Measurements from ENCODE around the gene FOXJ3. TPM values are rescaled to one million over a fixed set of nuclear protein-coding genes. Genes with fewer than 3 reads are reported as not detected.

FOXJ3 gene
- total and polyA plus RNA-seq, 2 of the 13 experiments (the other 11 are each of a cell fraction or from before 2014, with no cell fraction given) = 16.6 to 48.5 TPM

- TF ChIP-seq NR2F1 (CRISPR knock-in tag; IDR thresholded peaks at IDR 0.05) (no peak), ZNF629 (CRISPR knock-in tag; conservative IDR thresholded peaks at IDR 0.05) (no peak), MAFF (IDR thresholded peaks at IDR 0.05; ENCODE audit: low read depth, low read length) (no peak), ZNF160 (CRISPR knock-in tag; IDR thresholded peaks at IDR 0.05) (no peak), HDAC2 (CRISPR knock-in tag; IDR thresholded peaks at IDR 0.05) (peak; percentile 50; the same call in 1 of the 2 replicates), KLF9 (CRISPR knock-in tag; IDR thresholded peaks at IDR 0.05; ENCODE audit: low read depth) (no peak), ISL2 (CRISPR knock-in tag; IDR thresholded peaks at IDR 0.05) (0 out of 2 replicates have a peak, but pooled peaks have one; percentile 44), NFE2 (CRISPR knock-in tag; IDR thresholded peaks at IDR 0.05) (no peak), ZZZ3 (CRISPR knock-in tag; IDR thresholded peaks at IDR 0.05; ENCODE audit: borderline replicate concordance) (no peak), GLI4 (CRISPR knock-in tag; IDR thresholded peaks at IDR 0.05; ENCODE audit: borderline replicate concordance) (no peak), ZNF513 (CRISPR knock-in tag; conservative IDR thresholded peaks at IDR 0.05) (no peak), ZNF235 (CRISPR knock-in tag; IDR thresholded peaks at IDR 0.05; ENCODE audit: borderline replicate concordance) (no peak), ZSCAN12 (CRISPR knock-in tag; IDR thresholded peaks at IDR 0.05) (no peak), MED1 (CRISPR knock-in tag; IDR thresholded peaks at IDR 0.05) (0 out of 2 replicates have a peak, but pooled peaks have one; percentile 22), ZNF354B (CRISPR knock-in tag; IDR thresholded peaks at IDR 0.05) (no peak), KAT8 (CRISPR knock-in tag; IDR thresholded peaks at IDR 0.05) (0 out of 2 replicates have a peak, but pooled peaks have one; percentile 32), KDM5B (CRISPR knock-in tag; IDR thresholded peaks at IDR 0.05; ENCODE audit: borderline replicate concordance) (no peak)
Observed at GRCh38 chr1:42325014-42325402, 10.0 kb downstream of the FOXJ3 start (continued).
